HepG2 (cell line): ENCODE measurements around the gene LAMTOR2.
A peak's percentile ranks its signal among the peaks of the same experiment; 100 is the strongest.

Source experiments
- CBFB ChIP-seq: sonication (generic); formaldehyde crosslinking; IDR thresholded peaks from 2 replicates; pipeline ENCODE4 v1.4.0; 2020; ENCODE audit warnings: missing genetic modification reagents
- EZH2 ChIP-seq: conservative IDR thresholded peaks from 2 replicates; pipeline ENCODE4 v1.6.1; 2012; ENCODE audit warnings: mild to moderate bottlenecking, low read depth, low read length, moderate library complexity
- FOXJ3 ChIP-seq: sonication (generic); formaldehyde crosslinking; IDR thresholded peaks from 2 replicates; pipeline ENCODE4 v1.4.0; 2020; ENCODE audit warnings: missing genetic modification reagents, mild to moderate bottlenecking, borderline replicate concordance
- HCFC1 ChIP-seq: fragments of 150-350 bp; IDR thresholded peaks from 2 replicates; pipeline ENCODE4 v1.6.1; 2014; ENCODE audit warnings: low read depth, low read length
- PBX3 ChIP-seq: sonication (generic); formaldehyde crosslinking; IDR thresholded peaks from 2 replicates; pipeline ENCODE4 v1.8.1; 2023; ENCODE audit warnings: missing genetic modification reagents, inconsistent platforms, borderline replicate concordance
- POLR2AphosphoS2 ChIP-seq: IDR thresholded peaks from 2 replicates; pipeline ENCODE4 v1.6.1; 2011; ENCODE audit warnings: low read depth, low read length, improper control_type of control experiment
- SIN3A ChIP-seq: IDR thresholded peaks from 2 replicates; pipeline ENCODE4 v1.6.1; 2011; ENCODE audit warnings: low read depth, mild to moderate bottlenecking, control low read depth, low read length, borderline replicate concordance
- SP1 ChIP-seq, 2 experiments: fragments of 450-650 bp in 1 of 2; sonication (generic) in 1 of 2; formaldehyde crosslinking in 1 of 2; IDR thresholded peaks; 2 replicates each; pipeline versions ENCODE4 v1.4.0 to v1.6.1; 2016 to 2020; ENCODE audit warnings: missing genetic modification reagents in 1 of 2
- ZFP36 ChIP-seq: fragments of 150-350 bp; IDR thresholded peaks from 2 replicates; pipeline ENCODE4 v1.6.1; 2018; ENCODE audit warnings: borderline replicate concordance, low read length, low read depth; ENCODE audit not compliant: partially characterized antibody
- ZNF546 ChIP-seq: sonication (generic); formaldehyde crosslinking; conservative IDR thresholded peaks from 2 replicates; pipeline ENCODE4 v1.8.1; 2023; ENCODE audit warnings: mild to moderate bottlenecking, missing genetic modification reagents
- ZNF567 ChIP-seq: sonication (generic); formaldehyde crosslinking; IDR thresholded peaks from 2 replicates; pipeline ENCODE4 v1.8.1; 2023; ENCODE audit warnings: mild to moderate bottlenecking, missing genetic modification reagents, borderline replicate concordance
- ZNF589 ChIP-seq: sonication (generic); formaldehyde crosslinking; conservative IDR thresholded peaks from 2 replicates; pipeline ENCODE4 v1.8.0; 2022; ENCODE audit warnings: mild to moderate bottlenecking, moderate library complexity, missing genetic modification reagents
- TF ChIP-seq, protein P1 (sequence below): sonication (generic); formaldehyde crosslinking; IDR thresholded peaks from 2 replicates; pipeline ENCODE4 v1.5.0; 2020; ENCODE audit warnings: mild to moderate bottlenecking, missing genetic modification reagents, moderate library complexity
- TF ChIP-seq, protein P2 (sequence below): sonication (generic); formaldehyde crosslinking; IDR thresholded peaks from 2 replicates; pipeline ENCODE4 v1.4.0; 2020; ENCODE audit warnings: mild to moderate bottlenecking, missing genetic modification reagents

- no peak for TF ChIP-seq SP1 (IDR thresholded peaks at IDR 0.05)
- peak; percentile 53; the same call in 1 of the 2 replicates for TF ChIP-seq SP1 (CRISPR knock-in tag; IDR thresholded peaks at IDR 0.05)
- TF ChIP-seq EZH2: no peak
- no peak for TF ChIP-seq ZNF589
- TF ChIP-seq ZNF567 (CRISPR knock-in tag): peak; percentile 81; the same call in 1 of the 2 replicates
- no peak for TF ChIP-seq PBX3 (CRISPR knock-in tag)
- TF ChIP-seq HCFC1: no peak
- TF ChIP-seq SIN3A: no peak
- no peak for TF ChIP-seq POLR2AphosphoS2
- no peak for TF ChIP-seq ZFP36
- TF ChIP-seq FOXJ3: no peak
- no peak for TF ChIP-seq CBFB (CRISPR knock-in tag)
- TF ChIP-seq ZNF546 (CRISPR knock-in tag): no peak
- TF ChIP-seq, protein P1, sequence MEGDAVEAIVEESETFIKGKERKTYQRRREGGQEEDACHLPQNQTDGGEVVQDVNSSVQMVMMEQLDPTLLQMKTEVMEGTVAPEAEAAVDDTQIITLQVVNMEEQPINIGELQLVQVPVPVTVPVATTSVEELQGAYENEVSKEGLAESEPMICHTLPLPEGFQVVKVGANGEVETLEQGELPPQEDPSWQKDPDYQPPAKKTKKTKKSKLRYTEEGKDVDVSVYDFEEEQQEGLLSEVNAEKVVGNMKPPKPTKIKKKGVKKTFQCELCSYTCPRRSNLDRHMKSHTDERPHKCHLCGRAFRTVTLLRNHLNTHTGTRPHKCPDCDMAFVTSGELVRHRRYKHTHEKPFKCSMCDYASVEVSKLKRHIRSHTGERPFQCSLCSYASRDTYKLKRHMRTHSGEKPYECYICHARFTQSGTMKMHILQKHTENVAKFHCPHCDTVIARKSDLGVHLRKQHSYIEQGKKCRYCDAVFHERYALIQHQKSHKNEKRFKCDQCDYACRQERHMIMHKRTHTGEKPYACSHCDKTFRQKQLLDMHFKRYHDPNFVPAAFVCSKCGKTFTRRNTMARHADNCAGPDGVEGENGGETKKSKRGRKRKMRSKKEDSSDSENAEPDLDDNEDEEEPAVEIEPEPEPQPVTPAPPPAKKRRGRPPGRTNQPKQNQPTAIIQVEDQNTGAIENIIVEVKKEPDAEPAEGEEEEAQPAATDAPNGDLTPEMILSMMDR (CRISPR knock-in tag): peak; percentile 99
- TF ChIP-seq, protein P2, sequence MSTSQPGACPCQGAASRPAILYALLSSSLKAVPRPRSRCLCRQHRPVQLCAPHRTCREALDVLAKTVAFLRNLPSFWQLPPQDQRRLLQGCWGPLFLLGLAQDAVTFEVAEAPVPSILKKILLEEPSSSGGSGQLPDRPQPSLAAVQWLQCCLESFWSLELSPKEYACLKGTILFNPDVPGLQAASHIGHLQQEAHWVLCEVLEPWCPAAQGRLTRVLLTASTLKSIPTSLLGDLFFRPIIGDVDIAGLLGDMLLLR (CRISPR knock-in tag): no peak
Observed at GRCh38 chr1:156096640-156097391, 42.2 kb downstream of the LAMTOR2 start.
